Measurements from ENCODE around the gene FKRP.
"Not testable (repeated sequence)": the region's sequence is repeated elsewhere in the genome, so short reads cannot be mapped to it uniquely, and the experiment has no call there.

The FKRP gene

DNA sequence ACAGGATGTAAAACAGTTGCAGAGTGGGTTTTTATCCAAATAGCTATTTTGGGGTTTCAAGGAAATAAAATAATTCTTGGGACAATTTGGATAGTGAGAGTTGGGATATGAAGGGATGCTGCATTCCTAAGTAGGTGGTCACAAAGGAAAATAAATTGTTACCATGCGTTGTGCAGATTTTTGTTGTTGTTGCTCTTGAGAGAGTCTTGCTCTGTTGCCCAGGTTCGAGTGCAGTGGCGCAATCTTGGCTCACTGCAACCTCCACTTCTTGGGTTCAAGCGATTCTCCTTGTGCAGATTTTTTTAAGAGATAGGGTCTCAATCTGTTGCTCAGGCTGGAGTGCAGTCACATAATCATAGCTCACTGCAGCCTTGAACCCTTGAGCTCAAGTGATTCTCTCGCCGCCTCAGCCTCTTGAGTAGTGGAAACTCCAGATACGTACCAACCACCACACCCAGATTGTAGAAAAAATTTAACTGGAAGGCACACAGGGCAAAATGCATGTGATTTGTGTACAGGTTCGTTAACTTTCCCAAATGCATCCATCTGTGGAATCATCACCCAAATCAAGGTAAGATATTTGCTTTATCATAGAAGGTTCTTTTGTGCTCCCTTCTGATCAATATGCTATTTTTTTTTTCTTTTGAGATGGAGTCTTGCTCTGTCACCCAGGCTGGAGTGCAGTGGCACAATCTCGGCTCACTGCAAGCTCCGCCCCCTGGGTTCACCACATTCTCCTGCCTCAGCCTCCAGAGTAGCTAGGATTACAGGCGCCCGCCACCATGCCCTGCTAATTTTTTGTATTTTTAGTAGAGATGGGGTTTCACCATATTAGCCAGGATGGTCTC lies 26.5 kb downstream of the FKRP start:
- no peak for DNase-seq (ENCODE audit: low read depth)
- no peak overlapping the region for H3K4me3 ChIP-seq (ENCODE audit: low read depth, low read length)
- TF ChIP-seq, protein P1, sequence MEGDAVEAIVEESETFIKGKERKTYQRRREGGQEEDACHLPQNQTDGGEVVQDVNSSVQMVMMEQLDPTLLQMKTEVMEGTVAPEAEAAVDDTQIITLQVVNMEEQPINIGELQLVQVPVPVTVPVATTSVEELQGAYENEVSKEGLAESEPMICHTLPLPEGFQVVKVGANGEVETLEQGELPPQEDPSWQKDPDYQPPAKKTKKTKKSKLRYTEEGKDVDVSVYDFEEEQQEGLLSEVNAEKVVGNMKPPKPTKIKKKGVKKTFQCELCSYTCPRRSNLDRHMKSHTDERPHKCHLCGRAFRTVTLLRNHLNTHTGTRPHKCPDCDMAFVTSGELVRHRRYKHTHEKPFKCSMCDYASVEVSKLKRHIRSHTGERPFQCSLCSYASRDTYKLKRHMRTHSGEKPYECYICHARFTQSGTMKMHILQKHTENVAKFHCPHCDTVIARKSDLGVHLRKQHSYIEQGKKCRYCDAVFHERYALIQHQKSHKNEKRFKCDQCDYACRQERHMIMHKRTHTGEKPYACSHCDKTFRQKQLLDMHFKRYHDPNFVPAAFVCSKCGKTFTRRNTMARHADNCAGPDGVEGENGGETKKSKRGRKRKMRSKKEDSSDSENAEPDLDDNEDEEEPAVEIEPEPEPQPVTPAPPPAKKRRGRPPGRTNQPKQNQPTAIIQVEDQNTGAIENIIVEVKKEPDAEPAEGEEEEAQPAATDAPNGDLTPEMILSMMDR (IDR thresholded peaks at IDR 0.05; ENCODE audit: low read depth, low read length, missing control alignments) = no peak

DNA sequence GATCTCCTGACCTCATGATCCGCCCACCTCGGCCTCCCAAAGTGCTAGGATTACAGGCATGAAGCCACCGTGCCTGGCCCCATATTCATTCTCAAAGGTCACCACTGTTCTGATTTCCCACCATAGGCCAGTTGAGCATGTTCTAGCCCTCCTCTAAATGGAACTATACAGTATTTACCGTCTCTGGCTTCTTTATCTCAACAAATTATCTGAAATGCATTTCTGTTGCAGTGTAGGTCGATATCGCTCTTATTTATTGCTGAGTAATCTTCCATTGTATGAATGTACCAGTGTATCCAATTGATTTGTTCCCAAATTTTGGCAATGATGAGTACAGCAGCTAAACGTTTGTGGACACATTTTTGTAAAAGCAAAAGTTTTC lies 27.2 kb downstream of the FKRP start:
- no peak overlapping the region for H3K4me3 ChIP-seq (ENCODE audit: low read depth, low read length)
- TF ChIP-seq, protein P1 (IDR thresholded peaks at IDR 0.05; ENCODE audit: low read depth, low read length, missing control alignments) = no peak
- DNase-seq (ENCODE audit: low read depth) = no peak

DNA sequence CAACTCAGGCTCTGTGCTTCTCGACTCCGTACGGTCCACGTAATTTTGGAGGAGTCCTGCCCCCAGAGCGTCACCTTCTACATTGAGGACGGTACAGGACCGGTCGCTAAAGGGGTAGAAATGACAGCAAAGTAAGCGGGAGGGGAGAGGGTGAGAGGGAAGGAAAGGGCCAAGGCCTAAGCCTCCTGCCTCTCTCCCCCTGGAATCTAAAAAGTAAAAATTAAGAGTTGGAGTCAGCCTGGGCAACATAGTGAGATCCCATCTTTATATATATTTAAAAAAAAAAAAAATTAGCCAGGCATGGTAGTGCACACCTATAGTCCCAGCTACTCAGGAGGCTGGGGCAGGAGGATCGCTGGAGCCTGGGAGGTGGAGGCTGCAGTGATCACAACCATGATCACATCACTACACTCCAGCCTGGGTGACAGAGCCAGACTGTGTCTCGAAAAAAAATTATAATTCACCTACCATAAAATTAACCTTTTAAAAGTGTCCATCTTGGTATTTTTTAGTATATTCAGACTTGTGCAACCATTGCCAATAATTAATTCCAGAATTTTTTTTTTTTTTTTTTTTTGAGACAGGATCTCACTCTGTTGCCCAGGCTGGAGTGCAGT lies 29.9 kb downstream of the FKRP start:
- TF ChIP-seq, protein P1 (IDR thresholded peaks at IDR 0.05; ENCODE audit: low read depth, low read length, missing control alignments) = no peak
- no peak for DNase-seq (ENCODE audit: low read depth)
- H3K4me3 ChIP-seq (ENCODE audit: low read depth, low read length) = no peak overlapping the region

DNA sequence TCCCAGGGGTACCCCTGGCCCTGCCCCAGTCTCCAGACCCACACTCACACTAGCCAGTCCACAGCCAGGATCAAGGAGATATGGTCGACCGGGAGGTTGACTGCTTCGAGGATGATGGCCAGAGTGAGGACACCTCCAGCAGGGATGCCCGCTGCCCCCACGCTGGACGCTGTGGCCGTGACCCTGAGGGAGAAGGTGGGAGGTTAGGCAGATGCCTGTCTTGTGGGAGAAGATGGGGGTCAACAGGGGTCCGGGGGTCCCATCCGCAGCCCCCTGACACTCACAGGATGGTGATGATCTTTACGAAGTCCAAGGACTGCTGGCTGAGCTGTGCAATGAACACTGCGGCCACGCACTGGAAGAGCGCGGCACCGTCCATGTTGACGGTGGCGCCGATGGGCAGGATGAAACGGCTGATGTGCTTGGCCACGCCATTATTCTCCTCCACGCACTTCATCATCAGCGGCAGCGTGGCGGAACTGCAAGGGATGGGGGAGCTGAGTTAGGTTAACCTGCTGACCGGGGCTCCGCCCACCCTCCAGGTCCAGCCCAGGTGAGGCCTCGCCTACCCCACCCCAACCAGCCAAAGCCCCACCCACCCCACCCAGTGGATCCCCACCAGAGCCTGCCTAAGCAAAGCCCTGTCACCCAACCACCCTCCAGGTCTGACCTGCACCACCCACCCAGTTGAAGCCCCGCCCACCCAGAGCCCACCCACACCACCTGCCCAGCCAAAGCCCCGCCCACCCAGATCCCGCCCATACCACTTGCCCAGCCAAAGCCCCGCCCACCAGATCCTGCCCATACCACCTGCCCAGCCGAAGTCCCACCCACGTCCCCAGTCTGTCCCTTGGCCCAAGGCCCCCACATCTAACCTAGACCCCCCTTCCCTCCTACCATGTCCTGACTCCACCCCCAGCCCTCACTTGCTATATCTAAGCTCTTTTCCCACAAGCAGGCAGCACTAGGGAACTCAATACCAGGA lies 31.4 kb downstream of the FKRP start:
- DNase-seq (ENCODE audit: low read depth) = no peak
- TF ChIP-seq, protein P1 (IDR thresholded peaks at IDR 0.05; ENCODE audit: low read depth, low read length, missing control alignments) = no peak
- no peak overlapping the region for H3K4me3 ChIP-seq (ENCODE audit: low read depth, low read length)

DNA sequence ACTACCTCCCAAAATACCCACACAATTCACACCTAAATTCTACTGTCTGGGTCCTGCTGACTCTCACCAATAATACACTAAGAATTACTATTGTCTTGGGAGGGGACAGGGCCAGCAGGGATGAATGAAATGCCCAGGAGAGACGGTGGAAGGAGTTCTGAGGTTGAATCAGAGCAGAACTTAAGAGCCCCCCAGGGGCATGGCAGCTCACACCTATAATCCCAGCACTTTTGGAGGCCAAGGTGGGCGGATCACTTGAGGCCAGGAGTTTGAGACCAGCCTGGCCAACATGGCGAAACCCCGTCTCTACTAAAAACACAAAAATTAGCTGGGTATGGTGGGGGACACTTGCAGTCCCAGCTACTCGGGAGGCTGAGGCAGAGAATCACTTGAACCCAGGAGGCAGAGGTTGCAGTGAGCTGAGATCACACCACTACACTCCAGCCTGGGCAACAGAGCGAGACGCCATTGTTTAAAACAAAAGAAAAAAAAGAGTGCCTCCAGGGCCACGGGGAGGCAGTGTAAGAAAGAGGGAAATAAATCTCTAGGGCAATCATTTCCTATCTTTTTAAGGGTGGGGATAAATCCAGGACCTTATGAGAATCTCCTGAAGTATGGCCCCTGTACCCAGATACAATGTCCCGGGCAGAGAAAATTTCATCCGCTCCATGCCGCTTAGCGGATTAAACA lies 32.2 kb downstream of the FKRP start:
- H3K4me3 ChIP-seq (ENCODE audit: low read depth, low read length); DNase-seq (ENCODE audit: low read depth): not testable (repeated sequence)

DNA sequence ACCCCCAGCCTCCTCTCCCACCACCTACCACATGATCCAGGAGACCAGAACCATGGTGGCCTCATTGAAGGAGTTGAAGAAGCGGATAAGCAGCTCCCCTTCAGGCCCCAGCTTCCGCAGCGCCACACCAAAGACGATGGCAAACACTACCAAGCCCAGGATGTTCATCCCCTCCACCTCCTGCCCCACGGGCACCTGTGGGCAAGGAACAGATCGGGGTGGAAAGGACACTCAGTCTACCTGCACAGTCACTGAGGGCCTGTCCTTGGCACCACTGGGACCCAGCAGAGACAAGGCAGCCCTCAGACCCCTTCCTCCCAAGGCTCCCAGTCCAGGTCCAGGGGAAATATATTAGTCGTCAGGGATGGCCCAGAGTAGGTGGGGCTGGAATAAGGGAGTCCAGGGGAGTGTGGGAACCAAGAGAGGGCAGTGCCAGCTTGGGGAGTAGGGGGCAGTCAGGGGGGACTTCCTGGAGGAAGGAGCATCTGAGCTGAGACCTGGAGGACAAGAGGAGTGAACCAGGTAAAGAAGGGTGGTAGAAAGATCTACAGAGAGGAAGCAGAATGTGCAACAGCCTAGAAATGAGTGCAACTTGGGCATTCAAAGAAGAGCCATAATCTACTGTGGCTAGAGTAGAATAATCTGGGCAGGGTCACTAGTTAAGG lies 36.6 kb downstream of the FKRP start:
- no peak for DNase-seq (ENCODE audit: low read depth)
- TF ChIP-seq, protein P1 (IDR thresholded peaks at IDR 0.05; ENCODE audit: low read depth, low read length, missing control alignments) = no peak

More for the DNA sequence above, 36.6 kb downstream of the FKRP start:
- H3K4me3 ChIP-seq (ENCODE audit: low read depth, low read length) = no peak overlapping the region

Data from GM12864 (cell line).